Neural cell (in vitro differentiated cells): ENCODE results near the gene SMIM10L2A.

Source experiments
- MXI1 ChIP-seq: fragments of 450-650 bp; conservative IDR thresholded peaks from 2 replicates; pipeline ENCODE4 v1.6.1; 2014; ENCODE audit warnings: antibody characterized with exemption, mild to moderate bottlenecking; ENCODE audit not compliant: poor library complexity, severe bottlenecking
- RAD21 ChIP-seq: fragments of 450-650 bp; conservative IDR thresholded peaks from 2 replicates; pipeline ENCODE4 v1.6.1; 2014; ENCODE audit warnings: antibody characterized with exemption, mild to moderate bottlenecking, moderate library complexity
- TF ChIP-seq, protein P1 (sequence below): fragments of 450-650 bp; IDR thresholded peaks from 2 replicates; pipeline ENCODE4 v1.5.1; 2014; ENCODE audit warnings: antibody characterized with exemption, mild to moderate bottlenecking, moderate library complexity; ENCODE audit not compliant: poor library complexity, severe bottlenecking

DNA sequence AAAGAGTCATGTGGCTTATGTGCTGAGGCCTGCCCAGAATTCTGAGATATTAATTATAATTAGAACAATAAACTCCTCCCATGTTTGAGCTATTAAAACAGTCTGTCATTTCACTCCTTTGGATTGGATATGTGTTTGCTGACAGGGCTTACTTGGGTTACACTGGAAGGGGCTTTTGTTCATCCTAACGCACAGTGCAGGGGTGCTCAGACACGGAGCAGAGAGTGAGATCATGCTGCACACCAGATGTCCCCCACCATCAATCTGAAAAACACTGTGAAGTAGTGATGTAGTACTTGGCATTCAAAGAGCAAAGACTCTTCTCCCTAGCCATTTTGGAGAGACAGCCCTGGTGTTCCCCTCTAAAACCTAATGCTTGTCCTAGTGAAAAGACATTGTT is 24.1 kb upstream of the SMIM10L2A start:
- TF ChIP-seq MXI1: no peak
- TF ChIP-seq, protein P1, sequence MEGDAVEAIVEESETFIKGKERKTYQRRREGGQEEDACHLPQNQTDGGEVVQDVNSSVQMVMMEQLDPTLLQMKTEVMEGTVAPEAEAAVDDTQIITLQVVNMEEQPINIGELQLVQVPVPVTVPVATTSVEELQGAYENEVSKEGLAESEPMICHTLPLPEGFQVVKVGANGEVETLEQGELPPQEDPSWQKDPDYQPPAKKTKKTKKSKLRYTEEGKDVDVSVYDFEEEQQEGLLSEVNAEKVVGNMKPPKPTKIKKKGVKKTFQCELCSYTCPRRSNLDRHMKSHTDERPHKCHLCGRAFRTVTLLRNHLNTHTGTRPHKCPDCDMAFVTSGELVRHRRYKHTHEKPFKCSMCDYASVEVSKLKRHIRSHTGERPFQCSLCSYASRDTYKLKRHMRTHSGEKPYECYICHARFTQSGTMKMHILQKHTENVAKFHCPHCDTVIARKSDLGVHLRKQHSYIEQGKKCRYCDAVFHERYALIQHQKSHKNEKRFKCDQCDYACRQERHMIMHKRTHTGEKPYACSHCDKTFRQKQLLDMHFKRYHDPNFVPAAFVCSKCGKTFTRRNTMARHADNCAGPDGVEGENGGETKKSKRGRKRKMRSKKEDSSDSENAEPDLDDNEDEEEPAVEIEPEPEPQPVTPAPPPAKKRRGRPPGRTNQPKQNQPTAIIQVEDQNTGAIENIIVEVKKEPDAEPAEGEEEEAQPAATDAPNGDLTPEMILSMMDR: no peak
- no peak for TF ChIP-seq RAD21
